NCI-H2227 (cell line): ENCODE data around the gene APOC4.
"Not testable (repeated sequence)": the region's sequence is repeated elsewhere in the genome, so short reads cannot be mapped to it uniquely, and the experiment has no call there.

ENCODE experiments used
- DNase-seq: peaks from one replicate; lab custom pipeline; 2025; ENCODE audit not compliant: unreplicated experiment; lab: John Stamatoyannopoulos, UW

Gene APOC4

DNA sequence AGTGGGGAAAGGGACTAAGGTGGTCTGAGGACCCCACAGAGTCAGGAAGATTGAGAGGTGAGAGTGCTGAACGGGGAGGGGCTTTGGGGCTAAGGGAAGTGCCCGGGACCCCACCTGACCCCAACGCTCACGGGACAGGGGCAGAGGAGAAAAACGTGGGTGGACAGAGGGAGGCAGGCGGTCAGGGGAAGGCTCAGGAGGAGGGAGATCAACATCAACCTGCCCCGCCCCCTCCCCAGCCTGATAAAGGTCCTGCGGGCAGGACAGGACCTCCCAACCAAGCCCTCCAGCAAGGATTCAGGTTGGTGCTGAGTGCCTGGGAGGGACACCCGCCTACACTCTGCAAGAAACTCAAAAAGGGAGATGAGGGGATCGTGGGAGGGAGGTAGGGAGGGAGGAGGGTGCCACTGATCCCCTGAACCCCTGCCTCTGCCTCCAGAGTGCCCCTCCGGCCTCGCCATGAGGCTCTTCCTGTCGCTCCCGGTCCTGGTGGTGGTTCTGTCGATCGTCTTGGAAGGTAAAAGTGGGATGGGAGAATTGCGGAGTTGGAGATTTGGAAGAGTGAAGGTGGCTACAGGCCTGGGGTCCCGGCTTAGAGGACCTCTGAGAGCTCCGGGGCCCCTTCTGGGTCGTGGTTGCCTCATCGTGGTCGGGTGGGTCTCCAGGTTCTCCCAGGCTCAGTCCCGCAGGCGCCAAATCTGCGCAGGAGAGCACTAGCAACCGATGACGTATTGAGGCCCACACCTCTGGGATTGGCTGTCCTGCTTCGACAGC lies 27.4 kb upstream of the APOC4 start, which contains the start of gene APOC1:
TSS of gene APOC1 (plus strand) at position 176 of the 774 bp plus-strand sequence. CDS start at position 460, 284 bp downstream.
- DNase-seq, result peak; percentile 87

DNA sequence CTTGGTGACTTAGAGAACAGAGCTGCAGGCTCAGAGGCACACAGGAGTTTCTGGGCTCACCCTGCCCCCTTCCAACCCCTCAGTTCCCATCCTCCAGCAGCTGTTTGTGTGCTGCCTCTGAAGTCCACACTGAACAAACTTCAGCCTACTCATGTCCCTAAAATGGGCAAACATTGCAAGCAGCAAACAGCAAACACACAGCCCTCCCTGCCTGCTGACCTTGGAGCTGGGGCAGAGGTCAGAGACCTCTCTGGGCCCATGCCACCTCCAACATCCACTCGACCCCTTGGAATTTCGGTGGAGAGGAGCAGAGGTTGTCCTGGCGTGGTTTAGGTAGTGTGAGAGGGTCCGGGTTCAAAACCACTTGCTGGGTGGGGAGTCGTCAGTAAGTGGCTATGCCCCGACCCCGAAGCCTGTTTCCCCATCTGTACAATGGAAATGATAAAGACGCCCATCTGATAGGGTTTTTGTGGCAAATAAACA lies 17.8 kb upstream of the APOC4 start:
- DNase-seq, result no peak

DNA sequence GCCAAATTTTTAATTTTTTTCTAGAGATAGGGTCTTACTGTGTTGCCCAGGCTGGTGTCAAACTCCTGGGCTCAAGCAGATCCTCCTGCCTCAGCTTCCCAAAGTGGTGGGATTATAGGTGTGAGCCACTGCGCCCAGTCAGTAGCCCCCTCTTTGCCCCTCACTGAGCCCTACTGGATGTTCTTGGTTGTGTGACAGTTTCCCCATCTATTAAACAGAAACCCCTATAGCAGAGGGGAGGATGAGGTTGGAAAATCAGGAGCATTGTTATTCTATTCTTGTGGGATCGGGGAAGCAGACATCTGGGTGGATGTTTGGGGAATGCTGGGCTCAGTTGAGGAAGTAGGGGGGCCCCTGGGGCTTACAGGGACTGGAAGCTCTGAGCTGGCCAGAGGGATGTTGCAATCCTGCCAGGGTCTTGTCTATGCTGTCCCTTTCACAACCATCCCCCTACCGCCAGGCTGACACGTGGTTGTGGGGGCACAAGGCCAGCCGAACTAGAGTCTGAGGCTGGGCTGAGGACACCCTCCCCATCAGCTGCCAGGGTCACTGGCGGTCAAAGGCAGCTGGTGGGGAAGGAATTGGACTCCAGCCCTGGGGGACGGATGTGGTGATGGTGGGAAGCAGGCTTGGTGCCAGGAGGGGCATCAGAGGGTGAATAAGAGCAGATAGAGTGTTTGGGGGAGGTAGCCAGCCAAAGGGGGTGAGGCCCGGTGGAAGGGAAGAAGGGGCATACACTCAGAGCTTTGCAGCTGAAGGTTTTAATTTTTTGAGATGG lies 16.7 kb upstream of the APOC4 start:
- DNase-seq, result no peak

DNA sequence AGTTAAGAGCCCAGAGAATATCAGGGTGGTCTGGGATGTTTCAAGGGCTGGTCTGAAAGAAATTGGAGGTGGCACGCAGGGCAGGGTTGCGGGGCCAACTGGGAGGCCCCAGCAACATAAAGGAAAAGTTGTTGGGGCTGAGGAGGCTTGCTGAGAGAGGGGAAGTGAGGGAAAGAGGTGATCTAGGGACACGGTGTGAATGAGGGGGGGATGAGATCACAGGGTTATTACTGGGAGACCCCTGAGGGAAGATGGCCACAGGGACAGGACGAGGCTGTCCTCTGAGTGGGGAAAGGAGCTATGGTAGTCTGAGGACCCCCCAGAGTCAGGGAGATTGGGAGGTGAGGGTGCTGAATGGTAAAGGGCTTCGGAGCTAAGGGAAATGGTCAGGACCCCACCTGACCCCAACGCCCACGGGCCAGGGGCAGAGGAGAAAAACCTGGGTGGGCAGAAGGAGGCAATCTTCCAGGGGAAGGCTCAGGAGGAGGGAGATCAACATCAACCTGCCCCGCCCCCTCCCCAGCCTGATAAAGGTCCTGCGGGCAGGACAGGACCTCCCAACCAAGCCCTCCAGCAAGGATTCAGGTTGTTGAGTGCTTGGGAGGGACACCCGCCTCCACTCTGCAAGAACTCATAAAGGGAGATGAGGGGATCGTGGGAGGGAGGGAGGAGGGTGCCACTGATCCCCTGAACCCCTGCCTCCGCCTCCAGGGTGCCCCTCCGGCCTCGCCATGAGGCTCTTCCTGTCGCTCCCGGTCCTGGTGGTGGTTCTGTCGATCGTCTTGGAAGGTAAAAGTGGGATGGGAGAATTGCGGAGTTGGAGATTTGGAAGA lies 15.6 kb upstream of the APOC4 start:
- DNase-seq, result not testable (repeated sequence)

DNA sequence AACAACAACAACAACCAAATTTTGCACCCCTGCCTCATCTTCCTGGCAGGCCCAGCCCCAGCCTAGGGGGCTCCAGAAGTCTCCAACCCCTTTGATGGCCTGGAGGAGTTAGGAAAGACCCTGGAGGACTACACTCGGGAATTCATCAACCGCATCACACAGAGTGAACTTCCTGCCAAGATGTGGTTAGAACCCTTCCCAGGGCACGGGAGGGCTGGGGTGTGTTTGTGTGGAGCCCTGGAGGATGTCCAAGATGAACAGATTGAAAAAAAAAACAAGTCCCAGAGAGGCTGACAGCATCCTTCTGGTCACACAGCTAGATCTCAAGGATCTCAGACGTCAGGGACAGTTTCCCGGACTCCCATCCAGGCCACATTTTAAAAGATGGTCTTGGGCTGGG lies 14.3 kb upstream of the APOC4 start:
- no peak for DNase-seq

DNA sequence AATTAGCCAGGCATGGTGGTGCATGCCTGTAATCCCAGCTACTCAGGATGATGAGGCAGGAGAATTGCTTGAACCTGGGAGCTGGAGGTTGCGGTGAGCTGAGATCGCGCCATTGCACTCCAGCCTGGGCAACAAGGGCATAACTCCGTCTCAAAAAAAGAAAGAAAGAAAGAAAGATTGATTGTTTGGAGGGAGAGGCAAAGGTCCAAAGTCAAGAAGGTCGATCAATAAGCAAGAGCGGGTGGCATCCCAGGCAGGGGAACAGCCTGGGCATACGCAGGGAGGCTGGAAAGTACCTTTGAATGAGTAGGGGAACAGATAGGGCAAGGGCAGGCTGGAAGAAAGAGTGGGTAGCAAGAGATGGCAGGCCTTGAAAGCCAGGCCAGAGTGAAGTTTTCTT lies 11.9 kb upstream of the APOC4 start:
- no peak for DNase-seq

DNA sequence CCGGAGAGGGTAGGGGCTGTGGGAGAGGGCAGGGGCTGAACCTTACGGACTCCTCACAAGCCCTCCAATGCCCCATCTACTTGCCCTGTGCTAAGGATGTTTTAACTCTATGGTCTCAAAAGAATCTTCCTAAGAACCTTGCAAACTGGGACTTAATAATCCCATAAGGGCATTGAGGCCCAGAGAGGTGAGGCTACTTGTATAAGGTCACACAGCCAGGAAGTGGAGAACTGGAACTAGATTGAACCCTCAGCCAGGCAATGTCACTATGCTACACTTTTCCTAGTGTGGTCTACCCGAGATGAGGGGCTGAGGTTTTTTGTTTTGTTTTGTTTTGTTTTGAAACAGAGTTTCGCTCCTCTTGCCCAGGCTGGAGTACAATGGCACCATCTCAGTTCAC lies 10.5 kb upstream of the APOC4 start:
- DNase-seq, result no peak

DNA sequence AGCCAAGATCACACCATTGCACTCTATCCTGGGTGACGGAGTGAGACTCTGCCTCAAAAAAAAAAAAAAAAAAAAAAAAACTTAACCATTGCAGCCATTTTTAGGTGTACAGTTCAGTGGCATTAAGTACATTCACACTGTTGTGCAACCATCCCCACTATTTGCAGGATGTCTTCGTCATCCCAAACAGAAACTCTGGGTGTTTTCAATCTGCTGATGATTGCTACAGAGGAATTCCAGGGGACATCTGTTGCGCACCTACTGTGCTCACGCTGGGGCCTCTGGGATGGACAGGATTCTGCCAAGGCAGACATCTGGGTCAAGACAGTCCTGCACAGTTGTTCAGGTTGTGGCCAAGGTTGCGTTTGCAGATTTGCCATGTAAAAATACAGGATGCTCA lies 2.4 kb upstream of the APOC4 start:
- DNase-seq, result no peak

DNA sequence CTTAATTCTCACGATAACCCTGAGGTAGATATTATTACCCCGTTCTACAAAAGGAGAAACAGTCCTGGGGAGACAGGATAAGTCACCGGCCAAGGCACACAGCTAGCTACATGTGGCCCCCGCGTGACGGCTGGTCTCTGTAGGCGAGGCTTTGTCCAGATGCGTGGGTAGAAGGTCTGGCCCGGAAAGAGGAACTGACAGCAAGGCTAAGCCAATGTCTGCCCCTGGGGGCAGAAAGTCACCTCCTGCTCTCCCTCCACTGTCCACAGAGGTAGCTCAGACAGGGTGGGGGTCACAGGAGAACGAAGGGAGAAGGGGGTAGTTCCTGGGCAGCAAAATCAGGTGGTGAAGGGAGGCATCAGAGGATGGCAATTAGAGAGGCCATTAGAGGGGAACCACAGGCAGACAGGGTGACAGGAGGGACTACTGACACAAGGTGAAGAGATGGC lies 1.8 kb downstream of the APOC4 start:
- no peak for DNase-seq

DNA sequence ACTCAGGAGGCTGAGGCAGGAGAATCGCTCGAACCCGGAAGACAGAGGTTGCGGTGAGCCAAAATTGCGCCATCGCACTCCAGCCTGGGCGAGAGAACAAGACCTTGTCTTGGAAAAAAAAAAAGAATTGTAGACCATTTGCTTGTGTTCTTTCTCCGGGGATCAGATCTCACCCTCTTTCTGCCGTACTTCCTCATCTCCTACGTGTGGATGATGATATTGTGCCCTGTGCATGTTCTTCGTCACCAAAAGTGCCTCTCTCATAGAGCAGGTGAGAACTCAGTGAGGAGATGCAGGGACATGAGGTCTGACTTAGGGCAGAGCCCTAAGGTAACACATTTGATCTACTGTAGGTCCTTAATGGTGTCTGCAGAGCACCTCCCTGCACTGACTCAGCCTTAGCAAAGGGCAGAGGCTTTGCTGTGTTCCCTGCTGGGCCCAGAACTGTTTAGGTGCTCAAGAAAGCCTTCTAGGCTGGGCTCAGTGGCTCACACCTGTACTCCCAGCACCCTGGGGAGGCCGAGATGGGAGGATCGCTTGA lies 5.1 kb downstream of the APOC4 start:
- no peak for DNase-seq

DNA sequence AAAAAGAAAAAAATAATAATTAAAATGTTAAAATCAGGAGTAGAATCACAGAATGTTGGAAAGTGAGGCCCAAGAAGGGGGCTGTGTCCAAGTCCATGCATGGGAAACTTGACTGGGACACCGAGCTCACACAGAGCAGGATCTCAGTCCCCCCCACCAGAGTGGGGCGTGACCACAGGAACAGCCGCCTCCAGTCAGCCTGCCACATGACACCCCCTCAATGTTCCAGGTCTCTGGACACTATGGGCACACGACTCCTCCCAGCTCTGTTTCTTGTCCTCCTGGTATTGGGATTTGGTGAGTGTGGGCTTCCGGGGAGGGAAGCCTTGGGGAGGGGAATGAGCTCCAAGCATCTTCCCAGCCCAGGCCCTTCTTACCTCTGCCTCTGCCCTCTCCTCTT lies 6.2 kb downstream of the APOC4 start:
- no peak for DNase-seq

DNA sequence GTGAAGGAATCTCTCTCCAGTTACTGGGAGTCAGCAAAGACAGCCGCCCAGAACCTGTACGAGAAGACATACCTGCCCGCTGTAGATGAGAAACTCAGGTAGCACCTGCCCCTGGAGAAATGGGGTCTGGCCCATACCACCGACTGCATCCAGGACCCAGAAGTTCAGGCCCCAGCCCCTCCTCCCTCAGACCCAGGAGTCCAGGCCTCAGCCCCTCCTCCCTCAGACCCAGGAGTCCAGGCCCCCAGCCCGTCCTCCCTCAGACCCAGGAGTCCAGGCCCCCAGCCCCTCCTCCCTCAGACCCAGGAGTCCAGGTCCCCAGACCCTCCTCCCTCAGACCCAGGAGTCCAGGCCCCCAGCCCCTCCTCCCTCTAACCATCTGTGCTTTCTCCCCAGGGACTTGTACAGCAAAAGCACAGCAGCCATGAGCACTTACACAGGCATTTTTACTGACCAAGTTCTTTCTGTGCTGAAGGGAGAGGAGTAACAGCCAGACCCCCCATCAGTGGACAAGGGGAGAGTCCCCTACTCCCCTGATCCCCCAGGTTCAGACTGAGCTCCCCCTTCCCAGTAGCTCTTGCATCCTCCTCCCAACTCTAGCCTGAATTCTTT lies 6.8 kb downstream of the APOC4 start:
- DNase-seq, result no peak

DNA sequence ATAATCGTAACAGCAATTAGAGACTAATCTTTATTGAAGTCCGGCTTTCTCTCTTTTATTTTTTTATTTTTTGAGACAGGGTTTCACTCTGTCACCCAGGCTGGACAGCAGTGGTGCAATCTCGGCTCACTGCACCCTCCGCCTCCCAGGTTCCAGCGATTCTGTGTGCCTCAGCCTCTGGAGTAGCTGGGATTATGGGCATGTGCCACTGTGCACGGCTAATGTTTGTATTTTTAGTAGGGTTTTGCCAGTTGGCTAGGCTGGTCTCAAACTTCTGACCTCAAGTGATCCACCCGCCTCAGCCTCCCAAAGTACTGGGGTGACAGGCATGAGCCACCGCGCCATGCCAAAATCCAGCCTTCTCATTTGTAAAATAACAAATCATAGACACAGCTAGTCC lies 7.5 kb downstream of the APOC4 start:
- no peak for DNase-seq

DNA sequence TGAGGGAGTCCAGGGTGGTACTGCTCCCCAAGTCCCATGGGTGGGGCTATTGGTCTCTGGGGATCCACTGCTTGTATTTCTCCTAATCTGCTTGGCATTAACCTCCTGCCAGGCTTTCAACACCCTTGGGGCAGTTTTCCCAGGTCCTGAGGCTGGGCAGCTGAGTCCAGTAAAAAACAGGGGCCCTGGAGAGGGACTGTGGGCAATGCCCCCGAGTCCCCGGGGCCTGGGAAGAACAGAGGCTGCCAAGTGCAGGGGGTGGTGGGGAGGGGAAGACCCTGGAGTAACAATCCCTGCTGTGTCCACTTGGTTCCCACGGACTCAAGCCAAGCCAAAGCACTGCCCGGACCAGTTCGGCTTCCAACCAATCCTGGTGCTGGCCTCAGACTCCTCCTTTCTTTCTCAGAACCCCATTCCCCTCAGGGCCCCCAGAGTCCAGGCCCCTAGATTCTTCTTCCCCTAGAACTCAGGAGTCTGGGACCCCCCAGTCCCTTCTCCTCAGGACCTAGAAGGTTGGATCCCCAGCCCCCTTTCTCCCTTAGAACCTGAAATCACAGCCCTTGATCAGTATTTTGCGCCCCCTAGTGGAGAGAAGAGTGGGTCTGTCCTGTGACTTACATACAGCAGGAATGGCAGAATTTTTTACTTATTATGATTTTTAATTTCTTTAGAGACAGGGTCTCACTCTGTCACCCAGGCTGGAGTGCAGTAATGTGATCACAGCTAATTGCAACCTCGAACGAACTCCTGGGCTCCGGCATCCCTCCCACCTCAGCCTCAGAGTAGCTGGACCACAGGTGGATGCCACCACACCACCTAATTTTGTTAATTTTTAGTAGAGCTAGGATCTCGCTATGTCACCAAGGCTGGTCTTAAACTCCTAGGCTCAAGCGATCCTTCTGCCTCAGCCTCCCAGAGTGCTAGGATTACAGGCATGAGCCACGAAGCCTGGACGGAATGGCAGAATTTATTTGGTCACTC lies 9.4 kb downstream of the APOC4 start:
- peak; percentile 78 for DNase-seq

DNA sequence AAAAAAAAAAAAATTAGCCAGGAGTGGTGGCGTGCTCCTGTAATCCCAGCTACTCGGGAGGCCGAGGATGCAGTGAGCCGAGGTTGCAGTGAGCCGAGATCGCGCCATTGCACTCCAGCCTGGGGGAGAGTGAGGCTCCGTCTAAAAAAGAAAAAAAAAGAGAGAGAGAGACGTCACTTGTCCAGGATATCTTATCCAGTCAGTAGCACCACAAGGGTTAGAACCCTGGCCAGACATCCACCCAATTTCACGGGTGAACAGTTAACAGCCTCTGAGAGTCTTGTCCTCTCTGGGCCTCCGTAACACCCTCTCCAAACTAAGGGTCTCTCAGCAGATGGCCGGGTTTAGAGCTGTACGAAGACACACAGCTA lies 12.2 kb downstream of the APOC4 start:
- no peak for DNase-seq

DNA sequence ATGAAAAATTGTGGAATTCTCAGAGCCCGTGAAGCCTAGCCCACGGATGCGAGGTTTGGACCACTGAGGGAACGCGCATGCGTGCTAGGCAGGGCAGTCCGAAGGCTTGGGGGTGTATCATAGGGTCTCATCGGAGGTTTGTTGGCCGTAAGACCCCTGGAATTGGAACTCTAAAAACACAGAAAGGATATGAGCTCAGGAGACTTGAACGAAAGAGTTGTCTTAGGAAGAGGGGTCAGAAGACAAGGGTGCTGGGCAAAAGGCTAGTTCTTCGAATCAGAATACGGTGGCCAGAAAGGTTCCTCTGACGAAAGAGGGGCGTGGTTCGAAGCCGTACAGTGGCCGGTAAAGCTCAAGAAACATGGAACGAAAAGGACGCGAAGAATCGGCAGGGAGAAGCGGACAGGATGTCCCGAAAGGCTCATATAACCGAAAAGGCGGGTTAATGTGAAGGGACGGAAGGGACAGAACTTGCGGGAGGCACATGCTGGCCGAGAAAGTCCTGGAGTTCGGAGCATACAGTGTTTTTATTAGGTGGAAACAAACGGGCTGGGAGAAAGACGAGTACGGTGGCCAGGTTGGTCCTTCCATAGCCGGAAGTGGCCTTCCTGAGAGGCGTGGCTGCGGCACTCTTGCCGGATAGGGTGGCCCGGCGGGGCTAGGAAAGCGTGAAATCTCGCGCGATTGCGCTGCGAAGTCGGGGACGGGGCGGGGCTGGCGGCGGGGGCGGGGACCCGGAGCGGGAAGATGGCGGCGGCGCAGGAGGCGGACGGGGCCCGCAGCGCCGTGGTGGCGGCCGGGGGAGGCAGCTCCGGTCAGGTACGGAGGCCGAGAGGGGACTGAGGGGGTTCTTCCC lies 12.8 kb downstream of the APOC4 start, which contains the start of gene CLPTM1:
TSS of gene CLPTM1 (plus strand) at position 732 of the 856 bp plus-strand sequence. CDS start at position 748, 16 bp downstream.
- peak; percentile 96 for DNase-seq

DNA sequence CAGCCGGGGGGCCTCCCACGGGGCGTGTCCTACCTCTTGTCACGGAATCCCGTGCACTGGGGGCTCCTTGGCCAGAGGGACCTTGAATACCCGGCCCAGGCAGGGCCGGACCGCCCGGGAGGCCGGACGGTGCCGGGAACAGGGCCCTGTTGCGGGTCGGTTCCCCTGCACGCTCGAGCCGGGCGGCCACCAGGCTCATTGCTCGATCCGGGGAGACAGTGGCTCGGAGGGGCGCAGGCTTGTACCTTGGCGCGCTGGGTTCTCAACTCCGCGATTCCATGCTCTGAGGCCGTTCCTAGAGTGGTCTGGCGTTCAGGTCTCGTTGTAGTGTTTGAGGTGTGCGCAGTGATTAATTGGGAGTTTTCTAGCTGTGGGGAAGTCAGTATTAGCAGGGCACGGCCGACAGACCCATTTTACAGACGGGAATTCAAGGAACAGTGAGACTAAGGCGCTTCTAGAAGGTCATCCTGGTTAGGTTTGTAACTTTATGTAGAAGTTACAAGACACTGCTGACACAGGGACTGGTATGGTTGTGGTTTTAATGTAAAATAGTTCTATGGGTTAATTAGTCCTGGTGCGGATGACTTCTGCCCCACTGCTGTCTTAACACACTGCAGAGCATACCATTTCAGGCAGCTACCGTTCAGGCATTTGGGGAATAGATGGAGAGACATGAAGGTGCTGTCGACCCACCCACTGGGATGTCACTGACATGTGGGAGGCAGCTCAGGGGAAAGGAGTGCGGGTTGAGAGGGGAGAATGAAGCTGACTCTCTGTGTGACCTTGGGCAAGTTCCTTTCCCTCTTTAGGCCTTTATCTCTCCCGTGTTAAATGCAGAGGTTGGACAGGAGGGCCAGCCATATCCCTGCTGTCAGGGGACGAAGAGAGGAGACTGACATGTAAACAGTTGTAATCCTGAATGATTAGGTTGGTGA lies 13.7 kb downstream of the APOC4 start:
- no peak for DNase-seq
